SK-N-SH treated with all-trans-retinoic acid at 6 μM for 48 hours (cell line): ENCODE results near the gene MTA3.

ENCODE experiments used
- BACH2 ChIP-seq: fragments of 250-450 bp; sonication (Bioruptor Pico); IDR thresholded peaks from 2 replicates; pipeline ENCODE4 v1.9.0; 2021; ENCODE audit warnings: mild to moderate bottlenecking, borderline replicate concordance
- CREB5 ChIP-seq: fragments of 250-450 bp; sonication (Bioruptor Pico); IDR thresholded peaks from 2 replicates; pipeline ENCODE4 v1.5.1; 2020; ENCODE audit warnings: low read depth, mild to moderate bottlenecking, moderate library complexity
- CSRNP3 ChIP-seq: fragments of 250-450 bp; sonication (Bioruptor Pico); IDR thresholded peaks from 2 replicates; pipeline ENCODE4 v1.5.1; 2021; ENCODE audit warnings: mild to moderate bottlenecking, moderate library complexity
- GLIS3 ChIP-seq: fragments of 250-450 bp; sonication (Bioruptor Pico); IDR thresholded peaks from 2 replicates; pipeline ENCODE4 v1.5.0; 2020; ENCODE audit warnings: mild to moderate bottlenecking, moderate library complexity
- ISL1 ChIP-seq: fragments of 250-450 bp; sonication (Bioruptor Pico); IDR thresholded peaks from 2 replicates; pipeline ENCODE4 v2.1.2; 2022; ENCODE audit warnings: mild to moderate bottlenecking, moderate library complexity
- TSHZ2 ChIP-seq: fragments of 250-450 bp; sonication (Bioruptor Pico); IDR thresholded peaks from 2 replicates; pipeline ENCODE4 v1.5.0; 2020; ENCODE audit warnings: mild to moderate bottlenecking, moderate library complexity
- ZFP3 ChIP-seq: fragments of 250-450 bp; sonication (Bioruptor Pico); IDR thresholded peaks from 2 replicates; pipeline ENCODE4 v1.5.0; 2020; ENCODE audit warnings: mild to moderate bottlenecking, moderate library complexity
- ZFP30 ChIP-seq: fragments of 450-650 bp; formaldehyde crosslinking; IDR thresholded peaks from 2 replicates; pipeline ENCODE4 v1.5.0; 2022; ENCODE audit warnings: mild to moderate bottlenecking, moderate library complexity
- ZNF565 ChIP-seq: fragments of 450-650 bp; formaldehyde crosslinking; conservative IDR thresholded peaks from 2 replicates; pipeline ENCODE4 v1.5.0; 2020; ENCODE audit warnings: low read depth, mild to moderate bottlenecking, moderate library complexity

- TF ChIP-seq BACH2 (CRISPR knock-in tag) (no peak), GLIS3 (CRISPR knock-in tag) (no peak), ZFP30 (CRISPR knock-in tag) (no peak), TSHZ2 (CRISPR knock-in tag) (no peak), CSRNP3 (CRISPR knock-in tag) (no peak), CREB5 (CRISPR knock-in tag) (no peak), ISL1 (no peak), ZFP3 (CRISPR knock-in tag) (no peak), ZNF565 (CRISPR knock-in tag) (no peak)
Measured at GRCh38 chr2:42769583-42770287, 201.3 kb downstream of the MTA3 start.
